GM19043 (cell line): ENCODE results near the gene GPR25.

Experiments used
- ATAC-seq: cut with Tn5 transposase; IDR thresholded peaks from one replicate; pipeline ENCODE4 v1.9.1; 2021; ENCODE audit warnings: low read depth; ENCODE audit not compliant: unreplicated experiment

Gene GPR25

DNA sequence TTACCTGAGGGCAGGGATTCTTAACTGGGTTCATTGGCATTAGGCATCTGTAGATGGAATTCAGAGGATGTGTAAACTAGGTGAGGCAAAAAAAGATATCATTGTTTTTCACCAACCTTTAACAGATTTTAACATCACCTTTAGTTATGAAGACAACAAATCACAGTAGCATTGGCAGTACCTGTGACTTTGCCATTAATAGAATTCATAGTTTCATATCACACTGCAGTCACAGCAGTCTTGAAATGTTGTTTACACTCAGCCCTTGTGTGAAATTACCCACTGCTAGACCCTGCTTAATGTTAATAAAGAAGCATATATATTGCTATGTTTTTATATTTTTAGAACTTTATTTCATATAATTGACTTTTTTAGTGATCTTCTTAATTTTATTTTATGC, 20.2 kb downstream of the GPR25 start:
- no peak for ATAC-seq

DNA sequence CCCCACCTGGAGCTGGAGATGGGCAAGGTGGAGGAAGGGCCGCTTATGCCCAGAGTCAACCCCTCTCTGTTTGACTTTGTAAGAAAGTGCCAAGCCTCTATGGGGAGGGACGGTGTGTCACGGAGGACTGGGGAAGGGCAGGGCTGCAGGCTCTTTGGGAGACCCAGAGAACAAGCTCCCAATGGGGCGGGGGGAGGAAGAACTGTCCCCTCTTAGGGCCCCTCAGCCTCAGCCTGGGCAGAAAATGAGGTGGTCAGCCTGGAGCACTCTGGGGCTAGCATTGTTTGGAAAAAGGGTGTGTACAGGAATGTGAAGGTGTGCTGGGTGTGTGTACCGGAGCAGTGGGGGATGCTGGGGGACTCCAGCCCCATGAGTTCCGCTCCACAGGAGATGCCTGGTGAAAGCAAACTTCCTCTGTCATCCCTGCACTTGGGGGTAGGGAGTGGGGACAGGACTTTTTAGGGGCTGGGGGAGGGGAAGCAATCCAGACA, 20.7 kb downstream of the GPR25 start:
- no peak for ATAC-seq

DNA sequence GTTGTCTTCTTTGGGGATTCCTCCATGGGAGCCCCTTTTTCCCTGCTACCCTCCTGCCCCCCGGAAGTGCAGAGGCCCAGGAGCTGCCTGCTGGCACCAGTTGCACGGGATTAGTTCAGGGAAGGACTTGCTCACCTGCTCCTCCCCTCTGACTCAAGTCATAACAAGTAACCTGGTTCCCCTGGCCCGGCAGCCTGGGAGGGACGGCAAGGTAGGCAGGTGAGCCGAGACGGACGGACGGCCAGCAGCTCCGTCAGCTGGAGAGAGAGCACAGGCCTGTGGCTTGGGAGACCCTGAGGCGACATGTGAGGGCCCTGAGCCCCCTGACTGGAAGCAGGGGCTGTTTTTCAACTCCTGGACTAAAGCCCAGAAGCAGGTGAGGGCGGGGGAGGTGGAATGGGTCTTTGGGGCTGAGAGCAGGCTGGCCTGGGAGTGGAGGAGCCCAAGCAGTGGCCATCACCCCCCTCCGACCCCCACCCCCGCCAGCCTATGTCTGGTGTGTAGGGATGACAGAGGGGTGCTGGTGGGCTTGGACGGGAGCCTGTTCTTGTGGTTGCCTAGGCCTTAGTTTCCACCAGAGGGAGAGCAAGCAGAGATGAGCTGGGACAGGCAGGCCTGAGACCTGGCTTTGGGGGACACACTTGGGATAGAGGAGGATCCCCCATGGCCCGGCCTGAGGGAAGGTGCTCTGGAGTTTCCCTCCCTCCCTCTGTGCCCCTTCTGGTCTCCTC, 22.1 kb downstream of the GPR25 start, which contains the start of gene INAVA:
Gene INAVA (plus strand): TSS at position 189 of the 731 bp plus-strand sequence. CDS start 3,501 bp downstream, outside the sequence.
- no peak for ATAC-seq

DNA sequence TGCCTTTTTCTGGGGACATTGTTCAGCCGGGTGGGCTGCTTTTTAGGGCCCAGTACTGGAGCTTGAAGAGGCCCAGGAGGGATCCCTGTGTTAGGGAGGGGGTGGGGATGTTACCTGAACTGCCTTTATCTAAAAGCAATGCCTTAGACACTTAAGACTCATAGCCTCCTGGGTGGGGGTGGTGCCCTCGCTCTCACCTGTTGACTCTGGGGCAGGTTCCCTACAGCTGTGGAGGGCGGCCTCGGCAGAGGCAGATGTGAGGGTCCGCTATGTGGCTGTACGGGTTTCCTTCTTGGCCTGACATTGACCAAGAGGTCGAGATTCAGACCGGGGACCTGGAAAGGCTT, 22.6 kb downstream of the GPR25 start:
- no peak for ATAC-seq

DNA sequence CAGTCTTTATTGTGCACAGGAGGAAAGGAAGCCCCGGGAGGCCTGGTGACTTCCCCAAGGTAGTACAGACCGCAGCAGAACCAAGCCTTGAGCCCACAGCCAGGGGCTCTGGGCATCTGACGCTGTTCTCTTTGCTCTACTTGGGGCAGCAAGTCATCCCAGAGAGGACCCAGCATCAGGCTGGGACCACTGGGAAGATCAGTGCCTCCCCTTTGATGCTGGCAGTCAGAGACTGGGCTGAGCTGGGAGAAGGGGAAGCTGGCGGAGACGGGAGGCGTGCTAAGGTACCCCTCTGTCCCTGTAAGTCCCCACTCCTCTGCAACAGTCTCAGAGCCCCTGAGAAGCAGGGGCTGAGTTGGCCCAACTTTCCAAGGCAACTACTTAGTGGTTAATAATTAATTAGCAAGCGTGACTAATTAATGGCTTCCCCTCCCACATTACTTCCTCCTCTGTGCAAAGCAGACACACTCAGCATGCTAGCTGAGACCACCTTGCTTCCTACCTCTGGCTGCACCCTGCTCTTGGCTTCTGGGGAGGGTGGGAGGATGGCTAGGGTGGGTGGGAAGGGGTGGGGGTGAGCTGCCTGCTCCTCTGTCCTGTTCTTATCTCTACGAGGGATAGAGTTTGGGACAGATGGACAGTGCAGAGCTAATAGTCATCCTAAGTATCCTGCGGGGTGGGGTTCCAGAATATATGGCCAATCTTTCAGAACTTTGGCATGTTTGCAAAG, 23.2 kb downstream of the GPR25 start:
- ATAC-seq, result peak; percentile 51

DNA sequence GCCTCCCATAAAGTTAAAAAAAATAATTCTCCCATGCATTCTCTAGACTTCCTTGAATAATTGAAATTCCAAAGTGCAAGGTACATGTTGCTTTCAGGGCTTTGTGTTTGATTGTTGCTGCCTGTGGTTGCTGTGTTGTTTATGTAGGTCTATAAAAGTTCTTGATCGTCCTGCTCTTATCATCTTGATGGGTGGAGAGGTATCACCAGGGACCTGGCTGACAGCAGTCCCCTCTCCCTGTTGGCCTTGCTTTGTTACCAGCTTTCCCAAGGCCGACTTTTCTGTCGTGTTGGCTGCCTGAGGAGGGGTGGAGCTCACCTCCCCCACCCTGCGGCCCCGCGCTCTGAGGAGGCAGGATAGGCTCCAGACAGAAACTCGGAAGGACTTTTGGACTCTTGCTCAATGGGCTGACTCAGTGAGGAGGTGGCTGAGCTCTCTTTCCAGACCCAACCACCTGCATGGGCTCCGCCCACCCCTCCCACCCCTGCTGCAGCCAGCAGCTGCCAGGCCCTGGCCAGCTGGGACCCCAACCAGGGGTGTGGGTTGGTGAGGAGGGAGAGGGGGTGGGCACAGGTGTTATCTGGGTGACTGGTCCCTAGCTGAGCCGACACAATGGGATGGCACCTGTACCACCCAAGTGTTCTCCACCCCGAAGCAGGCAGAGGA, 23.9 kb downstream of the GPR25 start:
- ATAC-seq, result no peak

DNA sequence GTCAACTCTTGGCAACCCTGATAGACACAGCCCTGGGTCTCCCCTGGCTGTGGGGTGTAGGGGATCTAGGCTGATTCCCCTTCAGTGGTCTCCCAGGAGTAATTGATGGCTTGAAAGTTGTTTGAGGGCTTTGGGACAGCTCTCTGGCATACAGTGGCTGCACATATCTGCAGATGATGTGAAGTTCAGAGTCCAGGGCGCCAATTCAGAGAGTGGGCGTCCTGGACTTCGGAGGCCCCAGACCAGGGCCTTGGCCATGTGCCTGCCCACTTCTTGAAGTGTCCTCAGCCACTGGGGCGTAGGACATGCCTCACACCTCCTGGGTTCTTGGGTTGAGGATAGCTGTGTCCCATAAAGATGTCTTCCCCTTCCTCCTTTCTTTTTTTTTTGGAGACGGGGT, 24.5 kb downstream of the GPR25 start:
- no peak for ATAC-seq

DNA sequence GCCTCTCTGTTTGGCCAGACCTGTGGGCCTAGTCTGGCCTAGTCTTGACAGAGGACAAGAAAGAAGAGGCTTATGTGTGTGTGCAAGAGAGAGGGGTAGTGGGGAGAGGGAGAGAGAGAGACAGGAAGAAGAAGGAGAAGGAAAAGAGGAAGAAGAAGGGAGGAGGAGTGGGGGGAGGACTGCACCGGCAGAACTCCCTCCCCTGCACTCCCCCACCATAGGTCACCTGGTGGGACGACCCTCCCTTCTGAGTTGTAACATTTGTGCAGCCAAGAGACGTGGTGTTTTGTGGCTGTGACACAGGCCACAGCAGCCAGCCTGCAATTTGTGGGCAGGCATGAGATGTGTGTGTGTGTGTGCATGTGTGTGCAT, 26.2 kb downstream of the GPR25 start:
- no peak for ATAC-seq

DNA sequence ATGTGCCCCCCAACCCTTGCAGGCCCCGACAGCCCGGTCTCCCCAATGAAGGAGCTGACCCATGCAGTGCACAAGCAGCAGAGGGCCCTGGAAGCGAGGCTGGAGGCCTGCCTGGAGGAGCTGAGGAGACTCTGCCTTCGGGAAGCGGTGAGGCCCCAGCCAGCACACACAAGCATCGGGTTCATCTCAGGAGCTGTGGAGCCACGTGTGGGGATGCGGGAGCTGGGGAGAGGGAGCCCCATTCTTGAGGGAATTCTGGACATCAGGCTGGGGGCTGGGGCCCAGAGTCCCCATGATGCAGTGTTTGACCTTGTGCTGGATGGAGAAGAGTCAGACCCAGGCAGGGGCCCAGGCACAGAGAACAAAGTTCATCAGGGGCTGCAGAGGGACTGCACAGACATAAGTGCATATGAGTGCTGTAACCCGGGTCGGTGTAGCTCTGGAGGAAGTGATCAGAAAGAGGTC, 26.7 kb downstream of the GPR25 start:
- ATAC-seq, result no peak

DNA sequence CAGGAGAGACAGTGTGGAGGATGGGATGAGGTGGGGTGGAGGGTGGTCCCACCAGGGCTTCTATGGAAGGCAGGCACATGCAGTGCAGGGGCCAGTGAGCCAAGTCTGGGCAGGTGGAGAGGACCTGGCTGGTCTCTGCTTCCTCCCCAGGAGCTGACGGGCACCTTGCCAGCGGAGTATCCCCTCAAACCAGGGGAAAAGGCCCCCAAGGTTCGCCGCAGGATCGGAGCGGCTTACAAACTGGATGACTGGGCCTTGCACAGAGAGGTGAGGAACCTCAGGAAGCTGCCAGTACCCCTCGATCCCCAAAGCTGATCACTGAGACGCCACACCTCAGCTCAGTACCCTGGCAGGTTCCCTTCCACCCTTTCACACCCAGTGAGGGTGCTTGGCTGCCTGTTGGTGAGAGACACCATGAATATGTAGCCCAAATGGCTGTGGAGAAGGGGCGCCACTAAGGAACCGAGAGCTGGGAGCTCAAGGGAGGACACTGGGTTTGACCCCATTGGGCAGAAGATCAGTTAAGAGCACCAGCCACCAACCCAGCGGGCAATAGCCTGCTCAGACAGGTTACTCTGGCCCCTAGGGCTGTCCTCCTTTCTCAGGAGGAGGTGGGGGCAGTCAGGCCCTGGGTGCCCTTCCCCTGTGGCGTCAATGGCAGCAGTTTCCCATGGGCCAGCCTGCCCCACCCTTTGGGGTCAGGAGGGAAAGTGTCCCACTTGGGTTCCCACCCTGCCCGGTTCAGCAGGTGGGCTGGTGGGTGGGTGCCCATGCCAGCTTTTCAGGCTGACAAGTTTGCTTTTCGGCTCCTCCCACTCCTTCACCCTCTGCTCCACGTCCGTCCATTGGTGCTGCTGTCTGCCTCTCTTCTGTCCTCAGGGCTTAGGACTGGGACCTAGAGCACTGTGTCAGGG, 27.4 kb downstream of the GPR25 start:
- ATAC-seq, result no peak

DNA sequence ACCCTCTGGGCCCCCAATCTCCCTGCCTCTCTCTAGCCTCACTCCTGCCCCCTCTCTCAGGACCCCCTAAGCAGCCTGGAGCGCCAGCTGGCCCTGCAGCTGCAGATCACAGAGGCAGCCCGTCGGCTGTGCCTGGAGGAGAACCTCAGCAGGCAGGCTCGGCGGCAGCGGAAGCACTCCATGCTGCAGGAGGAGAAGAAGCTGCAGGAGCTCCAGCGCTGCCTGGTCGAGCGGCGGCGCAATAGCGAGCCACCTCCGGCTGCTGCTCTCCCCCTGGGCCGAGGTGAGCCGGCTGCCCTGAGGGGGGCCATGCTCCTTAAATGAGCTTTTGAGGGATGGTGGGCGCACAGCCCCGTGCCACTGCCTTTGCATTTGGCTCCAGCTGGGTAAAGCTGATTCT, 28.1 kb downstream of the GPR25 start:
- ATAC-seq, result no peak

DNA sequence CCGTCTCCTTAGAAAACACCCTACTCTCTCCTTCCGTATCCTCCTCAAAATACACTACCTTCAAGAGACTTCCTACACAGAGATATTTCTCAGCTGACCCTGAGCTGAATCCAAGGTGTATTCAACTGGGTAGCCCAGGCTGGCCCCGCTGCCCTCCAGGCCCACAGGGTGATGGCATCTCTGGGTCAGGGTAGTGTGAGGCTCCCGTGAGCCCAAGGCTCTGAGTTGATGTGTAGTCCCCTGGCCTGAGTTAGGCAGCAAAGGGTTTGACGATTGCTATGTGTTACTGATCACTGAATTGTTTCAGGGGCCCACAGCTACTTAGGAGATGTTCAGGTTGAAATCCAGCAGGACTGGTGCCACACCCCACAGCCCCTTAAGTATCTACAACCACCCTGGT, 28.6 kb downstream of the GPR25 start:
- no peak for ATAC-seq

DNA sequence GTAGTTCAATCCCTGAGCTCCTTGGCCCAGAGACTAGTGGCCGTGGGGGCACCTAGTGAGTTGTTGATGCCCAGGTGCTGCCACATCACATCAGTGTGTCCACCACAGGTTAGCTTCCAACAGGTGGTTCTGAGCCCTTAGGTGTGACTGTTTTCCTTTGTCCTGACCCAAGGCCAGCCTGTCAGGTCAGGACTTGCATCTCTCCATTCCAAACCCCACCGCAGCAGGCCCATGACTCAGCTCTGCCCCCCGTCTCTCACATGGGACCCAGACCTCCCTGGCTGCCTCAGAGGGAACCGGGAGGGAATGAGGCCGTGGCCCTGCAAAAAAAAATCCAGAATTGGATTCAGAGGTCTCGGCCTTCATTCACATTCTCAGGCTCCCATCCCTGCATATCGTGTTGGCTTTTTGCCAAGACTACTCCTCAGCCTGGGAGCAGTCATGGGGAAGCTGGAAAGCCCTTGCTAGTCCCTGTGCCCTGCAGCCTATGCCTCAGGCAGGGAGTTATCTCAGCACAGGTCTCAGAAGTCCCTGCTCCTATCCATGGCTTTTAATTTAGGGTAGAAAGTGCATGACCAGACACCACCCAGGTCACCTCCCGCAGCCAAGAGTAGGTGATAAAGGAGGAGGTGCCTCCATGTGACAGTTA, 29.1 kb downstream of the GPR25 start:
- ATAC-seq, result no peak

DNA sequence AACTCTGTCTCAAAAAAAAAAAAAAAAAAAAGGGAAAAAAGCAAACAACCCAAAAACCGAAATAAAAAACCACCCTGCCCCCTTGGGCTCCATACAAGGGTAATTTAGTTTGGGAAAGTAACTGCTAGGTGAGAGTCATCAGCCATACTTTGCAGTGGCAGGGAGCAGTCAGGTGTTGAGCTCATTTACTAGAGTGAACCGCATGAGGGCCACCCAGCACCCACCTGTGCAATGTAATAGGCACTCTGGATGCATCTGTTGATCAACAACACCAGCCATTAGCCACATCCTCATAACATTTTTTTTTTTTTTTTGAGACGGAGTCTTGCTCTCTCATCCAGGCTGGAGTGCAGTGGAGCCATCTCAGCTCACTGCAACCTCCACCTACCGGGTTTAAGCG, 31.0 kb downstream of the GPR25 start:
- ATAC-seq, result no peak

DNA sequence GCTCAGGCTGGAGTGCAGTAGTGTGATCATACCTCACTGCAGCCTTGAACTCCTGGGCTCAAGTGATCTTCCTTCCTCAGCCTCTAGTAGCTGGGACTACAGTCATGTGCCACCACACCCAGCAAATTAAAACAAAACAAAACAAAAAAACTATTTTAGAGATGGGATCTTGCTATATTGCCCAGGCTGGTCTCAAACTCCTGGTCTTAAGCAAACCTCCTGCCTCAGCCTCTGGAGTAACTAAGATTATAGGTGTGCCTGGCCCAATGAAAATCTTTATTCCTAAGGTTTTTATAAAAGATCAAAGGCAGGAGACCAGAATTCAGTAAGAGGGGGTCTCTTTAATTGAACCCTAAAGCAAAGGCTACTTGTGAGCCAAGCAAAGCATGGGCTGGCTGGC, 32.0 kb downstream of the GPR25 start:
- ATAC-seq, result no peak

DNA sequence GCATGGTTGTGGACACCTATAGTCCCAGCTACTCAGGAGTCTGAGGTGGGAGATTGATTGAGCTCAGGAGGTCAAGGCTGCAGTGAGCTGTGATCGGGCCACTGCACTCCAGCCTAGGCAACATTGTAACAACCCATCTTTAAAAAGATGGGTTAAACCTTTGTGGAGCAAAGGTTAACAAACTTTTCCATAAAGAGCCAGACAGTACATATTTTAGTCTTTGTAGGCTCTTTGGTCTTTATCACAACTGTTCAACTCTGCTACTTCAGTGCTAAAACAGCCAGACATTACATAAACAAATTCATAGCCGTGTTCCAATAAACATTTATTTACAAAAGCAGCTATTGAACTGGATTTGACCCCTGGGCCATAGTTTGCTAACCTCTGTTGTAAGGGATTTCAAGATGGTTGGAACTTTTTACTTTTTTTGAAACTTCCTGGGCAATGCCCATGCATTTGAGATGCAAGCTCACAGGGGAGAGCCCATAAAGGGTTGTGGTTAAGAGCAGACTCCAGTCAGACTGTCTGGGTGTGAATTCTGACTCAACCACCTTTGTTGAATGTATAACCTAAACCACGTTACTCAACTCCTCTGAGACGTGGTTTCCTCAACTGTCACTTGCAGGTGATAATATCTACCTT, 32.8 kb downstream of the GPR25 start:
- ATAC-seq, result peak; percentile 40

DNA sequence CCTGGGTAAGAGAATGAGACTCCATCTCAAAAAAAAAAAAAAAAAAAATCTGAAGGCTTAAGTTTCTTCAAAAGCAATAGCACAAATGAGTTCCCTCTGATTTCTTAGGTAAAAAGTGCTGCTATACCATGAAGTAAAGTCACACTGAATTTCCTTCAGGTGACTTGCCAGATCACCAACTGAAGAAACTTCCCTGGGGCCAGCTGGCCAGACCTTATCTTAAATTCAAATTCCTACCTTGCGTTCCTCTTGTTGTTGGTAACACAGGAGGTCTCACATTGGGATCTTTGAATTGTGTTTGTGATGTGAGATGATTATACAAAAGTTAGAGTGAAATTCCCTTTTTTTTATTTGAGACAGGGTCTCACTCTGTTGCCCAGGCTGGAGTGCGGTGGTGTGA, 33.7 kb downstream of the GPR25 start:
- no peak for ATAC-seq

DNA sequence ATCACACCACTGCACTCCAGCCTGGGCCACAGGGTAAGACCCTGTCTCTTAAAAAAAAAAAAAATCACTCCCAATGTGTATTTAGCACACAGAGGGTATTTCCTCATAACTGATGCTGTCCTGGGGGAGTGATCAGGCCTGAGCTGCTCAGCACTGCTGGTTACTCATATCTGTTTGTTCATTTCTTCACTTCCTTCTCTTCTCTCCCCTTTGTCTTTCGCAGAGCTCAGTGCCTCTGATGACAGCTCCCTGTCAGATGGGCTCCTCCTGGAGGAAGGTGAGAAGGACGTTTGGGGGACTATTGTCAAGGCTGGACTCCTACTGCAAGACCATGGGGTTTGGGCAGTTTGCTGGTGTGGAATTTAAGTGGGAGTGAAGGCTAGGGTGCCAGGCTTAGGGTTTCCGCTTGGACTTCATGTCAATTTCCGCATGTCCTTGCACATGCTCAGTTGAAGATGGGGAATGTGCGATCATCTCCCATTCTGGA, 34.9 kb downstream of the GPR25 start:
- ATAC-seq, result peak; percentile 57

DNA sequence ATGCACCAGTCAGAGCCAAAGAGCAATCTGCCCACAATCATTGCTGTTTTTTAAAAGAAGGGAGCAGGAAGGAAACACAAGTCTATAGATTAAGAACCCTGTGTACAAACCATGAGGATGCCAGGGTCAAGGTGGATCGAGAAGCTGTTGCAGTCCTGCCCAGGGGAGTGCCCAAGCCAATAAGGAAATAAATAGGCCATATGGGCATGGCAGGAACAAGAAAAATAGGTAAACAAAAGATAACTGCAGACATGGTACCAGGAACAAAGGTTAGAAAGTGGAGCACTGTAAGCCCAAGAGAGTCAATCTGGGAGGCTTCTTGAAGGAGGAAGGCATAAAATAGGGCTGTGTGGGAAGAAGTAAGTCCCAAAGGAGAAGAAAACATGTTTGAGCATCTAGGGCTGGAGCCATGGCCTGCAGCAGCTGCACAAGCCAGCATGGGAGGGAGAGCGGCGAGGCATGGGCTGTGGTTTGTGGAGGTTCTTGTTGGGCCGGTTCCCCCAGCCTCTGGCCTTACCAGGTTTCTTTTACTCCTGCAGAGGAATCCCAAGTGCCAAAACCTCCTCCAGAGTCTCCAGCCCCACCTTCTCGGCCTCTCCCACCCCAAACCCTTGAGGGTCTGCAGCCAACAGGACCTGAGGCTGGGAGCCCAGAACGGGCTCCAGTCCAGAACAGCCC, 35.5 kb downstream of the GPR25 start:
- no peak for ATAC-seq
